Prostate gland (tissue), 2 donors: ENCODE measurements around the gene GON4L.

Experiments
- POLR2A ChIP-seq: fragments of 450-650 bp; IDR thresholded peaks from one replicate; pipeline ENCODE4 v1.6.1; 2016; ENCODE audit warnings: antibody characterized with exemption, mild to moderate bottlenecking
- TF ChIP-seq, protein P1 (sequence below), 4 experiments: fragments of 200-600 bp in 2 of 4; fragments of 450-650 bp in 2 of 4; sonication (generic) in 2 of 4; IDR thresholded peaks; 1 replicate in 3 of 4; 2 replicates in 1 of 4; pipeline ENCODE4 v1.5.1; 2016 to 2019; ENCODE audit warnings: antibody characterized with exemption in 4 of 4, mild to moderate bottlenecking in 2 of 4, moderate library complexity in 2 of 4

DNA sequence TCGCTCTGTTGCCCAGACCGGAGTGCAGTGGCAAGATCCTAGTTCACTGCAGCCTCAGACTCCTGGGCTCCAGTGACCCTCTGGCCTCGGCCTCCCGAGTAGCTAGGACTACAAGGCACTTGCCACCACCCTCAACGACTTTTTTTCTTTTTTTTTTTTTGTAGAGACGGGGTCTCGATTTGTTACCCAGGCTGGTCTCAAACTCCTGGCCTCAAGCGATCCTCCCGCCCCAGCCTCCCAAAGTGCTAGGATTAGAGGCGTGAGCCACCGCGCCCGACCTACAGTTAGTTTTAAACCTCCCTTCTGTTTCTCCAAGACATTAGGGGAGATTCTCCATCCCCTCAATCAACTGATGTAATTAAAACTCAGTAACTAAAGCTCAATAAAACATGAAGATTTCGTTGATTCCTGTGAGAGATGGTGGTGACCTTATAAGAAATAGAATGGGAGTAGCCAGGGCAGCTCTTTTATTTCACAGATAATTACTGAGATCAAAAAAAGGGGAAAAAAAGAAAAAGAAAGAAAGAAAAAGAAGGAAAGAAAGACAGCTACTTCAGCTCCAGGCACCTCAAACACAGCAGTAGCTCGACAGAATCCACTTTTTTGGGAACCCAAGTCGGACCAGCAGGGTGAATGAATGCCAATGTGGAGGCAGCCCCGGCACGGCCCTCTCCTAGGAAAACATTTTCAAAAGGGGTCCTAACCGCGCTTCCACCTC, 598 bp downstream of the GON4L start:
- TF ChIP-seq, protein P1, sequence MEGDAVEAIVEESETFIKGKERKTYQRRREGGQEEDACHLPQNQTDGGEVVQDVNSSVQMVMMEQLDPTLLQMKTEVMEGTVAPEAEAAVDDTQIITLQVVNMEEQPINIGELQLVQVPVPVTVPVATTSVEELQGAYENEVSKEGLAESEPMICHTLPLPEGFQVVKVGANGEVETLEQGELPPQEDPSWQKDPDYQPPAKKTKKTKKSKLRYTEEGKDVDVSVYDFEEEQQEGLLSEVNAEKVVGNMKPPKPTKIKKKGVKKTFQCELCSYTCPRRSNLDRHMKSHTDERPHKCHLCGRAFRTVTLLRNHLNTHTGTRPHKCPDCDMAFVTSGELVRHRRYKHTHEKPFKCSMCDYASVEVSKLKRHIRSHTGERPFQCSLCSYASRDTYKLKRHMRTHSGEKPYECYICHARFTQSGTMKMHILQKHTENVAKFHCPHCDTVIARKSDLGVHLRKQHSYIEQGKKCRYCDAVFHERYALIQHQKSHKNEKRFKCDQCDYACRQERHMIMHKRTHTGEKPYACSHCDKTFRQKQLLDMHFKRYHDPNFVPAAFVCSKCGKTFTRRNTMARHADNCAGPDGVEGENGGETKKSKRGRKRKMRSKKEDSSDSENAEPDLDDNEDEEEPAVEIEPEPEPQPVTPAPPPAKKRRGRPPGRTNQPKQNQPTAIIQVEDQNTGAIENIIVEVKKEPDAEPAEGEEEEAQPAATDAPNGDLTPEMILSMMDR (IDR thresholded peaks at IDR 0.05), result no peak
- no peak for TF ChIP-seq POLR2A
